Natural killer cell (primary cell): ENCODE data around the gene PKP1. TPM values are rescaled to one million over a fixed set of nuclear protein-coding genes. Genes with fewer than 3 reads are reported as not detected.
"Not testable (repeated sequence)": the region's sequence is repeated elsewhere in the genome, so short reads cannot be mapped to it uniquely, and the experiment has no call there.

Source experiments
- ATAC-seq, 3 donors: fragments of 150-1000 bp in 2 of 3; fragments of 200-7000 bp in 1 of 3; cut with Tn5 transposase; 1 replicate in 1 of 3; 2 replicates in 2 of 3; pipeline ENCODE4 v1.10.0; 2021; ENCODE audit warnings: mild to moderate bottlenecking in 2 of 3, moderate library complexity in 2 of 3
- DNase-seq, 2 donors: peaks; one replicate each; pipeline versions ENCODE4 v3.0.0 to v3.0.0-alpha.2; 2013 to 2021; ENCODE audit warnings: mixed read lengths in 1 of 2
- H3K27ac ChIP-seq: one replicate; pipeline ENCODE4 v1.5.1; 2013; ENCODE audit warnings: mild to moderate bottlenecking, low read length
- H3K27me3 ChIP-seq: one replicate; pipeline ENCODE4 v1.6.1; 2013; ENCODE audit warnings: low read length; ENCODE audit not compliant: control insufficient read depth, insufficient read depth
- H3K36me3 ChIP-seq: one replicate; pipeline ENCODE4 v1.6.1; 2013; ENCODE audit warnings: low read length; ENCODE audit not compliant: control insufficient read depth, insufficient read depth
- H3K4me1 ChIP-seq: one replicate; pipeline ENCODE4 v1.6.1; 2013; ENCODE audit warnings: low read length; ENCODE audit not compliant: control insufficient read depth, insufficient read depth
- H3K4me3 ChIP-seq: one replicate; pipeline ENCODE4 v1.5.1; 2013; ENCODE audit warnings: low read length
- H3K9me3 ChIP-seq: one replicate; pipeline ENCODE4 v1.6.1; 2013; ENCODE audit warnings: low read length; ENCODE audit not compliant: control insufficient read depth, insufficient read depth
- H3K27ac Mint-ChIP-seq, 2 donors: one replicate each; pipeline ENCODE4 v1.8.0; 2022; ENCODE audit warnings: mild to moderate bottlenecking in 2 of 2, mixed read lengths in 2 of 2, moderate library complexity in 1 of 2
- H3K27me3 Mint-ChIP-seq, 2 donors: one replicate each; pipeline ENCODE4 v1.8.0; 2022; ENCODE audit warnings: low read depth in 2 of 2, mixed read lengths in 2 of 2
- H3K36me3 Mint-ChIP-seq: one replicate; pipeline ENCODE4 v1.8.0; 2022; ENCODE audit warnings: mixed read lengths
- H3K4me1 Mint-ChIP-seq, 2 donors: one replicate each; pipeline ENCODE4 v1.8.0; 2022; ENCODE audit warnings: mixed read lengths in 2 of 2
- H3K4me3 Mint-ChIP-seq: one replicate; pipeline ENCODE4 v1.8.0; 2022; ENCODE audit warnings: mild to moderate bottlenecking, moderate library complexity, mixed read lengths
- H3K9me3 Mint-ChIP-seq, 2 donors: one replicate each; pipeline ENCODE4 v1.8.0; 2022; ENCODE audit warnings: mixed read lengths in 2 of 2
- CTCF ChIP-seq: fragments of 200-600 bp; IDR thresholded peaks from one replicate; pipeline ENCODE4 v1.8.0; 2022; ENCODE audit warnings: antibody characterized with exemption
- WGBS: methylation state at CpG from one replicate; pipeline ENCODE4 v1.1.7; 2013; ENCODE audit warnings: missing lambda C conversion rate; ENCODE audit not compliant: insufficient coverage; 5-methylcytosine and 5-hydroxymethylcytosine counted together
- intact Hi-C: fragments of 100-400 bp; cut with micrococcal nuclease; formaldehyde crosslinking; loops from one replicate; pipeline ENCODE4 v1.14.2; 2022
- total RNA-seq, 4 donors: library from RNA; stranded (reverse); fragments of 120-200 nt in 1 of 4; gene quantifications; one replicate each; pipeline versions ENCODE4 v1.2.3 to v1.2.4, GENCODE V29; 2013 to 2022

PKP1 gene
- total RNA-seq, 3 donors from 2014 or later (not counting 1 experiment from before 2014, with no cell fraction given) = not detected

GRCh38 chr1:201253906-201254624 lies 29.2 kb upstream of the PKP1 start:
- Histone ChIP-seq H3K9me3 (no peaks in the 10 kb centered on the region), H3K27me3 (no peaks in the 10 kb centered on the region), H3K27ac (no peak overlapping the region), H3K4me3 (no peak overlapping the region), H3K4me1 (no peaks in the 10 kb centered on the region), H3K36me3 (no peaks in the 10 kb centered on the region)
- H3K27ac Mint-ChIP-seq = no peak overlapping the region
- 92% methylated on average over 9 of the region's 9 CpGs for WGBS
- TF ChIP-seq CTCF = no peak
- peaks cover 0 to 4% of the 10 kb centered on the region in 2 donors for H3K27me3 Mint-ChIP-seq
- no peak overlapping the region for H3K4me3 Mint-ChIP-seq
- ATAC-seq = no peak
- intact Hi-C loops = no loop called here
- H3K9me3 Mint-ChIP-seq = no peaks in the 10 kb centered on the region
- DNase-seq = peak in 1 of 2 donors; percentile 10
- H3K36me3 Mint-ChIP-seq = no peaks in the 10 kb centered on the region
- H3K4me1 Mint-ChIP-seq = no peaks in the 10 kb centered on the region

DNA sequence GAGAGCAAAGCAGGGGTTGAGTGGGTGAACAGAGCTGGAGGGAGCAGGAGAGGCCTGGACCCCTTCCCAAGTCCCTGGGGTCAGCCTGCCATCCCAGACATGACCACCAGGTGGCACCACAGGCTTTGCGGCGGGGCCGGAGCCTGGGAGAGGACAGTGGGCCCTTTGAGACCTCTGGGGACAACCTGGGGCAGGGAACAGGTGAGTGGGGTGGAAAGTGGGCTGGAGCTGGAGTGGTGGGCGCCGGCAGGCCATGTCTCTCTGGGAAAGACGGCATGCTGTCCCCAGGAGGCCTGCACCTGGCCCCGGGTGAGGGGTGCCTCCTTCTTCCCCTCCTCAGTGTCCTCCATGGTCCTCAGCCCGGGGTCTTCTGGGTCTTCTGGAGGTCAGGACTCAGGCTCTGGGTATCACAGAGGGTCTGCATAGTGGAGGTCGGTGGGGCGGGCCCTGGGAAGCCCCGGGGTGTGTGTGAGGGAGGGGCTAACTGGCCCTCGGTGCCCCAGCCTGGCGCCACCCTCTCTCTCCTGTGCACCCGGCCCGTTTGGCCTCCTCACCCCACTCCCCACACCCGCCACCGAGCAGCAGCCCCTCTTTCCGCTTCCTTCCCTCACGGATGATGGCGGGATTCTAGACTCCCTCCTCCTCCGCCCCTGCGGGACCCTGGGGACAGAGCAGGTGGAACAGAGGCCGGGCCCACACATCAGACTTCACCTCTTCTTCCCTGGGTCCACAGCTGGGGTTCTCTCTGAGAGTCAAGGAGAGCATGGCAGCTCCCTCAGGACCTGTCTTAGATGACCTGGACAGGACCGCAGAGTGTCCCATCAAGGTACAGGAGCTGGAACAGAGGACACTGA lies 28.5 kb upstream of the PKP1 start:
- Mint-ChIP-seq H3K27me3 (peaks cover 0 to 7% of the 10 kb centered on the region in 2 donors), H3K9me3 (no peaks in the 10 kb centered on the region), H3K36me3 (no peaks in the 10 kb centered on the region), H3K4me1 (no peaks in the 10 kb centered on the region), H3K27ac (no peak overlapping the region), H3K4me3 (no peak overlapping the region)
- no peaks in the 10 kb centered on the region for H3K27me3 ChIP-seq
- no peaks in the 10 kb centered on the region for H3K4me1 ChIP-seq
- H3K36me3 ChIP-seq = no peaks in the 10 kb centered on the region
- intact Hi-C loops = no loop called here
- H3K27ac ChIP-seq = no peak overlapping the region
- peak; percentile 81 for TF ChIP-seq CTCF
- ATAC-seq = peak; percentile 38 to 78 (median 61)
- DNase-seq = peak; percentile 56 to 66
- H3K4me3 ChIP-seq = no peak overlapping the region
- whole genome bisulfite sequencing = 45% methylated on average over 24 of the region's 24 CpGs
- H3K9me3 ChIP-seq = no peaks in the 10 kb centered on the region

DNA sequence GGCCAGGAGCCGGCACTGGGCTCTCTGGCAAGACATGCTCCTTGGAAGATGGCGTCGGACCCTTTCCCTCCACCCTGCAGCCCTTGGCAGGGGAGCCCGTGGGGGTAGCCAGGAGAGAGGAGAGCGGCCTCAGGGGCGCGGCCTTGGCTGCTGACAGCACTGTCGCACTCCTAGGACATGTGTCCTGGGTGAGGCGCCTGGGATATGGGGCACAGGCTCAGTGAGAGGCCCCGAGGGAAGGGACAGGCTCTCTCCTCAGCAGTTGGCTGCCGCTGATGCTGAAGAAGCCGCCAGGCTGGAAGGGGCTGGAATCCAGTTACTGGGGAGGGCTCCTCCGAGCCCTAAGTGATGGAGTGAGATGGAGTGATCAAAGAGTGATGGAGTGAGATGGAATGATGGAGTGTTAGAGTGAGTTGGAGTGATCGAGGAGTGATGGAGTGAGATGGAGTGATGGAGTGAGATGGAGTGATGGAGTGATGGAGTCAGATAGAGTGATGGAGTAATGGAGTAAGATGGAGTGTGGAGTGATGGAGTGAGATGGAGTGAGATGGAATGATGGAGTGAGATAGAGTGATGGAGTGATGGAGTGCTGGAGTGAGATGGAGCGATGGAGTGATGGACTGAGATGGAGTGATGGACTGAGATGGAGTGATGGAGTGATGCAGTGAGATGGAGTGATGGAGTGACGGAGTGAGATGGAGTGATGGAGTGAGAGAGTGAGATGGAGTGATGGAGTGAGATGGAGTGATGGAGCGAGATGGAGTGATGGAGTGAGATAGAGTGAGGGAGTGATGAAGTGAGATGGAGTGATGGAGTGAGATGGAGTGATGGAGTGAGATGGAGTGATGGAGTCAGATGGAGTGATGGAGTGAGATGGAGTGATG lies 27.6 kb upstream of the PKP1 start:
- Mint-ChIP-seq H3K9me3 (no peaks in the 10 kb centered on the region), H3K4me3 (no peak overlapping the region), H3K27ac (no peak overlapping the region), H3K4me1 (no peaks in the 10 kb centered on the region), H3K36me3 (no peaks in the 10 kb centered on the region), H3K27me3 (peaks cover 5 to 11% of the 10 kb centered on the region in 2 donors)
- Histone ChIP-seq H3K4me1 (no peaks in the 10 kb centered on the region), H3K27ac (no peak overlapping the region), H3K36me3 (no peaks in the 10 kb centered on the region), H3K27me3 (no peaks in the 10 kb centered on the region), H3K9me3 (no peaks in the 10 kb centered on the region), H3K4me3 (no peak overlapping the region)
- TF ChIP-seq CTCF = no peak
- intact Hi-C loops = no loop called here
- DNase-seq = no peak
- no peak for ATAC-seq
- WGBS = 84% methylated on average over 17 of the region's 17 CpGs

GRCh38 chr1:201258132-201258531 lies 25.2 kb upstream of the PKP1 start:
- DNase-seq, H3K4me1 ChIP-seq, H3K4me3 Mint-ChIP-seq, H3K27ac ChIP-seq, H3K4me1 Mint-ChIP-seq, H3K27ac Mint-ChIP-seq, H3K27me3 Mint-ChIP-seq, H3K36me3 Mint-ChIP-seq, intact Hi-C loops, H3K9me3 Mint-ChIP-seq, ATAC-seq, H3K4me3 ChIP-seq, H3K27me3 ChIP-seq, H3K9me3 ChIP-seq, H3K36me3 ChIP-seq: not testable (repeated sequence)
